GM12864 (cell line): ENCODE results near the gene TENT4B.

Experiments used
- DNase-seq: peaks from one replicate; pipeline ENCODE4 v3.0.0-alpha.2; 2011; ENCODE audit warnings: low read depth
- H3K4me3 ChIP-seq: 2 replicates; pipeline ENCODE4 v1.5.1; 2011; ENCODE audit warnings: mild to moderate bottlenecking, low read depth, low read length, control low read depth
- CTCF ChIP-seq: IDR thresholded peaks from 2 replicates; pipeline ENCODE4 v1.5.1; 2011; ENCODE audit warnings: low read depth, mild to moderate bottlenecking, moderate library complexity, low read length, control low read depth, inconsistent platforms; ENCODE audit errors: missing control alignments

TENT4B gene

DNA sequence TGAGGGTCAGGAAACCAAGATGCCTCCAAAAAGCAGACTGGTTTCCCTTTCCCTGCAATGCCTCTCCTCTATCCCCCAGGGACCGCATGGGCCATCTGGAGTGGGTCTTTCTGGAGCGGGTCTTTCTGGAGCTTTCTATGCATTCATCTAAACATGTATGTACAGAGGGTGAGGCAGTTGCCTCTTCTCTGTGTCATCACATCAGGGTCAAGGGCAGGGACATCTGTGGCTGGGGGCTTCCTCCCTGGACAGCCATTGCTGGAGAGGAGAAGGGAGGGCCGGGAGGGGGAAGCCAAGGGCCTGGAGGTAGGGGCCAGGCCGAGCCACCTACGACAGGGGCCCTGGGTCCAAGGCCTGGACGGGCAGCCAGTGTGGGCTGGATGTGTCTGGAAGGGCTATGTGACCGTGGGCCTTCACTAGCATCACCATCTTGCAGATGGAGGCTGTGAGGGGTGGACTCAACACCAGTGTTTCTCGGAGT, 114.1 kb downstream of the TENT4B start:
- H3K4me3 ChIP-seq: peak overlapping the region; percentile 71
- no peak for DNase-seq
- no peak for TF ChIP-seq CTCF

DNA sequence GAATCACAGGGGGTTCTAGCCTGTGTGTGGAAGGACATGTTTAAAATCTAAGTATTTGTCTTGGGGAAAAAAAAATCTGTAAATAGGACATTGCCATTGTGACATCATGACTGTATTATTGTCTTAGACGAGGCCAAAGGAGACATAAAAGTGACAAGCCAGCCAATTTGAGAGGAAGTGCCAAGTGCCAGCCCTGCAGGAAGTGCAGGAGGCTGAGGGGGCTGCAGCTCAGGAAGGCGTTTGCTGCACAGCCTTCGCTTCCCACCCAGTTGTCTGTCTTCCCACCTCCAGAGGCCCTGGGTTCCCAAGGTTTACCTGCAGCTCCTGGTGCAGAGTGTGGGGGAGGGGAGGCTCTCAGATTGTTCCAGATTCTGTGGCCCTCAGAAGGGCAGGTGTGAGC, 114.5 kb downstream of the TENT4B start:
- no peak for DNase-seq
- H3K4me3 ChIP-seq: peak overlapping the region; percentile 71
- TF ChIP-seq CTCF: no peak

DNA sequence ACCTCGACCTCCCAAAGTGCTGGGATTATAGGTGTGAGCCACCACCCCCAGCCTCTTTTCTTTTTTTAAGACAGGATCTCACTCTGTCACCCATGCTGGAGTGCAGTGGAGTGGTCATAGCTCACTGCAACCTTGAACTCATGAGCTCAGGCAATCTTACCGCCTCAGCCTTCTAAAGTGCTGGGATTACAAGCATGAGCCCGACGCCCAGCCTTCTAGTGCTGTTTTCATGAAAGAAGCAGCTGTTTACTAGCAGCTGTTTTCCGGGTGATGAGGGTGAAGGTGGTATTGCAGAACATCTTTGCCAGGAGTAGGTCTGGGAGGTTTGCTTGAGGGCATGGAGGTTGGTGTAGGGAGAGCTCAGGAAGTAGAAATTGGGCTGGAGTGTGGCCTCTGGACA, 115.2 kb downstream of the TENT4B start:
- no peak for TF ChIP-seq CTCF
- H3K4me3 ChIP-seq: no peak overlapping the region
- DNase-seq: no peak

GRCh38 chr16:50269061-50269705, 116.1 kb downstream of the TENT4B start:
- no peak for TF ChIP-seq CTCF
- H3K4me3 ChIP-seq: no peak overlapping the region
- DNase-seq: no peak

GRCh38 chr16:50269769-50270509, 116.8 kb downstream of the TENT4B start:
- no peak for TF ChIP-seq CTCF
- no peak for DNase-seq
- no peak overlapping the region for H3K4me3 ChIP-seq

GRCh38 chr16:50270510-50271147, 117.5 kb downstream of the TENT4B start:
- DNase-seq: no peak
- H3K4me3 ChIP-seq: no peak overlapping the region
- TF ChIP-seq CTCF: no peak
